Neural progenitor cell (in vitro differentiated cells): ENCODE data around the gene ANO3. TPM values are rescaled to one million over a fixed set of nuclear protein-coding genes. Genes with fewer than 3 reads are reported as not detected.

Experiments
- DNase-seq: peaks from one replicate; pipeline ENCODE4 v3.0.0-alpha.2; 2016; ENCODE audit warnings: low spot score
- H2AFZ ChIP-seq: fragments of 200-600 bp; sonication (generic); replicated peaks from 2 replicates; pipeline ENCODE4 v1.6.1; 2016; ENCODE audit warnings: antibody characterized with exemption
- H3F3A ChIP-seq: fragments of 200-600 bp; sonication (generic); 2 replicates; pipeline ENCODE4 v1.6.1; 2016; ENCODE audit warnings: antibody characterized with exemption, low read depth
- H3K27ac ChIP-seq: fragments of 200-600 bp; sonication (generic); 2 replicates; pipeline ENCODE4 v1.5.1; 2016; ENCODE audit warnings: mild to moderate bottlenecking
- H3K27me3 ChIP-seq: fragments of 200-600 bp; sonication (generic); 2 replicates; pipeline ENCODE4 v1.6.1; 2016; ENCODE audit warnings: mild to moderate bottlenecking, moderate library complexity
- H3K36me3 ChIP-seq: fragments of 200-600 bp; sonication (generic); 2 replicates; pipeline ENCODE4 v1.5.1; 2016
- H3K4me1 ChIP-seq: fragments of 200-600 bp; sonication (generic); 2 replicates; pipeline ENCODE4 v1.6.1; 2016; ENCODE audit warnings: mixed run types
- H3K4me2 ChIP-seq: fragments of 200-600 bp; sonication (generic); 2 replicates; pipeline ENCODE4 v1.6.1; 2016
- H3K4me3 ChIP-seq: fragments of 200-600 bp; sonication (generic); 2 replicates; pipeline ENCODE4 v1.5.1; 2016
- H3K79me2 ChIP-seq: fragments of 200-600 bp; sonication (generic); 2 replicates; pipeline ENCODE4 v1.6.1; 2016; ENCODE audit warnings: low read depth
- H3K9ac ChIP-seq: fragments of 200-600 bp; sonication (generic); 2 replicates; pipeline ENCODE4 v1.6.1; 2016
- H3K9me3 ChIP-seq: fragments of 200-600 bp; sonication (generic); 2 replicates; pipeline ENCODE4 v1.5.1; 2016; ENCODE audit warnings: low read depth
- H4K20me1 ChIP-seq: fragments of 200-600 bp; sonication (generic); 2 replicates; pipeline ENCODE4 v1.6.1; 2016; ENCODE audit warnings: low read depth
- H3K27ac Mint-ChIP-seq: 3 replicates; pipeline ENCODE4 v1.8.0; 2021; ENCODE audit warnings: mixed read lengths
- H3K27me3 Mint-ChIP-seq: 2 replicates; pipeline ENCODE4 v1.8.0; 2022; ENCODE audit warnings: low read depth, mild to moderate bottlenecking, inconsistent platforms, moderate library complexity, mixed read lengths; ENCODE audit not compliant: insufficient read depth
- H3K36me3 Mint-ChIP-seq: 3 replicates; pipeline ENCODE4 v1.8.0; 2021; ENCODE audit warnings: mixed read lengths
- H3K4me1 Mint-ChIP-seq: 3 replicates; pipeline ENCODE4 v1.8.0; 2021; ENCODE audit warnings: mixed read lengths
- H3K4me3 Mint-ChIP-seq: 3 replicates; pipeline ENCODE4 v1.8.0; 2021; ENCODE audit warnings: mild to moderate bottlenecking, moderate library complexity, mixed read lengths
- H3K9me3 Mint-ChIP-seq: 3 replicates; pipeline ENCODE4 v1.8.0; 2020; ENCODE audit warnings: mixed read lengths
- EZH2 ChIP-seq: fragments of 200-600 bp; sonication (generic); IDR thresholded peaks from 2 replicates; pipeline ENCODE4 v1.6.1; 2017; ENCODE audit warnings: antibody characterized with exemption, mild to moderate bottlenecking, moderate library complexity
- EZH2phosphoT487 ChIP-seq: fragments of 200-600 bp; sonication (generic); IDR thresholded peaks from 2 replicates; pipeline ENCODE4 v1.6.1; 2017; ENCODE audit warnings: antibody characterized with exemption
- total RNA-seq: library from RNA; depleted of rRNA; stranded (reverse); fragments of >200 nt; gene quantifications from 2 replicates; pipeline ENCODE4 v1.2.3, GENCODE V29; 2015; ENCODE audit warnings: low replicate concordance
- TF ChIP-seq, protein P1 (sequence below): fragments of 200-600 bp; sonication (generic); IDR thresholded peaks from 2 replicates; pipeline ENCODE4 v1.5.1; 2017; ENCODE audit warnings: antibody characterized with exemption, mild to moderate bottlenecking

ANO3 gene
- total RNA-seq, 1 donor from 2014 or later = 2.5 TPM

DNA sequence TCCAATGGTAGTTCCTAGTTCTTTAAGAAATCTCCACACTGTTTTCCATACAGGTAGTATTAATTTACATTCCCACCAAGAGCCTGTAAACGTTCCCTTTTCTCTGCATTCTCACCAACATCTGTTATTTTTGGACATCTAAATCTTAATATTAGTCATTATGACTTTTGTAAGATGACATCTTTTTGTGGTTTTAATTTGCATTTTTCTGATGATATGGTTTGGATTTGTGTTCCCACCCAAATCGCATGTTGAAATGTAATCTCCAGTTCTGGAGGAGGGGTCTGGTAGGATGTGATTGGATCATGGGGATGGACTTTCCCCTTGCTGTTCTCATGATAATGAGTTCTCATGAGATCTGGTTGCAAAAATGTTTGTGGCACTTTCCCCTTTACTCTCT, 151.2 kb downstream of the ANO3 start:
- H3K27ac ChIP-seq = no peak overlapping the region
- Mint-ChIP-seq H3K4me1 (no peaks in the 10 kb centered on the region), H3K27me3 (no peaks in the 10 kb centered on the region), H3K9me3 (peaks cover 16% of the 10 kb centered on the region), H3K27ac (no peak overlapping the region), H3K36me3 (peaks cover 9% of the 10 kb centered on the region), H3K4me3 (no peak overlapping the region)
- no peaks in the 10 kb centered on the region for H3K9me3 ChIP-seq
- H3K4me1 ChIP-seq = no peaks in the 10 kb centered on the region
- H4K20me1 ChIP-seq = no peaks in the 10 kb centered on the region
- TF ChIP-seq EZH2 = no peak
- no peak for TF ChIP-seq EZH2phosphoT487
- TF ChIP-seq, protein P1, sequence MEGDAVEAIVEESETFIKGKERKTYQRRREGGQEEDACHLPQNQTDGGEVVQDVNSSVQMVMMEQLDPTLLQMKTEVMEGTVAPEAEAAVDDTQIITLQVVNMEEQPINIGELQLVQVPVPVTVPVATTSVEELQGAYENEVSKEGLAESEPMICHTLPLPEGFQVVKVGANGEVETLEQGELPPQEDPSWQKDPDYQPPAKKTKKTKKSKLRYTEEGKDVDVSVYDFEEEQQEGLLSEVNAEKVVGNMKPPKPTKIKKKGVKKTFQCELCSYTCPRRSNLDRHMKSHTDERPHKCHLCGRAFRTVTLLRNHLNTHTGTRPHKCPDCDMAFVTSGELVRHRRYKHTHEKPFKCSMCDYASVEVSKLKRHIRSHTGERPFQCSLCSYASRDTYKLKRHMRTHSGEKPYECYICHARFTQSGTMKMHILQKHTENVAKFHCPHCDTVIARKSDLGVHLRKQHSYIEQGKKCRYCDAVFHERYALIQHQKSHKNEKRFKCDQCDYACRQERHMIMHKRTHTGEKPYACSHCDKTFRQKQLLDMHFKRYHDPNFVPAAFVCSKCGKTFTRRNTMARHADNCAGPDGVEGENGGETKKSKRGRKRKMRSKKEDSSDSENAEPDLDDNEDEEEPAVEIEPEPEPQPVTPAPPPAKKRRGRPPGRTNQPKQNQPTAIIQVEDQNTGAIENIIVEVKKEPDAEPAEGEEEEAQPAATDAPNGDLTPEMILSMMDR = no peak
- no peak overlapping the region for H3K4me2 ChIP-seq
- no peaks in the 10 kb centered on the region for H3K36me3 ChIP-seq
- no peaks in the 10 kb centered on the region for H3F3A ChIP-seq
- H3K27me3 ChIP-seq = no peaks in the 10 kb centered on the region
- no peak for DNase-seq
- no peaks in the 10 kb centered on the region for H3K79me2 ChIP-seq
- H3K9ac ChIP-seq = no peak overlapping the region
- no peak overlapping the region for H2AFZ ChIP-seq
- H3K4me3 ChIP-seq = no peak overlapping the region

DNA sequence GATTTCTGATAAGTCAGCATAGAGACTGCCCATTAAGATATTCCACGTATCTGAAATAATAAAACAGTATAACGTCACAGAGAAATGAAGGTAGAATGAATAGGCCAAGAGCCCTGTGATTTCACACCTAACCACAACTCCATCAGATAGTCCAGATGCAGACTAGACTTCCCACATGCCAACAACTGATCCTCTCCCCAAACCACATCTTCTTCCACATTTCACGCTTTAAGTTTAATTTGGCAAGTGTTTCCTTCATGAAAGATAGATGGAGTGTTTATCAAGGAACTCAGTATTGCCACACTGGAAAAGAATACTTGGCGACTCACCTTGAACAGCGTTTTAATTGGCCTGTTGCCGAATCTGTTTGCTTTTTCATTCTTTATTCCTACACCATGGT, 158.6 kb downstream of the ANO3 start:
- no peak overlapping the region for H3K27ac Mint-ChIP-seq
- Histone ChIP-seq H3K79me2 (no peaks in the 10 kb centered on the region), H3K4me3 (no peak overlapping the region), H3K9me3 (no peaks in the 10 kb centered on the region), H3K4me1 (no peaks in the 10 kb centered on the region), H2AFZ (no peak overlapping the region), H3F3A (no peaks in the 10 kb centered on the region), H4K20me1 (no peaks in the 10 kb centered on the region), H3K4me2 (no peak overlapping the region), H3K27me3 (no peaks in the 10 kb centered on the region), H3K27ac (no peak overlapping the region), H3K9ac (no peak overlapping the region), H3K36me3 (no peaks in the 10 kb centered on the region)
- TF ChIP-seq EZH2 (no peak), EZH2phosphoT487 (no peak)
- TF ChIP-seq, protein P1 = no peak
- no peak for DNase-seq
- H3K9me3 Mint-ChIP-seq = peaks cover 10% of the 10 kb centered on the region
- H3K36me3 Mint-ChIP-seq = peaks cover under 1% of the 10 kb centered on the region
- peaks cover 5% of the 10 kb centered on the region for H3K4me1 Mint-ChIP-seq
- H3K4me3 Mint-ChIP-seq = no peak overlapping the region
- no peaks in the 10 kb centered on the region for H3K27me3 Mint-ChIP-seq

DNA sequence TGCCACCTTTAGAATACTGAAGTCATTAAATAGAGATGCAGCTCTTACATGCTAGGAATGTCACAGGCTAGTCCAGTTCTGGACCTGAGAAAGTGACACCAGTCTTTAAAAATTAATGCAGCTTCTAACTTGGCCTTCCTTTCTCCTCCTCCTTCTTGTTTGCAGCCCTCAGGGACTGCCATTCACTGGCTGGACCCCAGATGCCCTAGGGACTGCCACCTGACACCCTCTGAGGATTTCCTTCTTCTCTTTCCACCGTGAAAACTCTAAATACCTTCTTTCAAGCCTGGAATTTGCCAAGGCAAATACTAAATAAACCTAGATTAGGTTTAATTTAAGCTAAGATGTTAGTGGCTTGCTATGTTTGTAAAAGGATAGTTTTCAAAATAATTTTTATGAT, 161.7 kb downstream of the ANO3 start:
- Mint-ChIP-seq H3K27me3 (no peaks in the 10 kb centered on the region), H3K4me1 (peaks cover 5% of the 10 kb centered on the region), H3K36me3 (no peaks in the 10 kb centered on the region), H3K27ac (no peak overlapping the region), H3K4me3 (no peak overlapping the region), H3K9me3 (peaks cover 4% of the 10 kb centered on the region)
- no peaks in the 10 kb centered on the region for H4K20me1 ChIP-seq
- H3K9ac ChIP-seq = no peak overlapping the region
- no peaks in the 10 kb centered on the region for H3K9me3 ChIP-seq
- no peak for TF ChIP-seq EZH2
- TF ChIP-seq, protein P1 = no peak
- no peak for TF ChIP-seq EZH2phosphoT487
- H3K79me2 ChIP-seq = no peaks in the 10 kb centered on the region
- H3K36me3 ChIP-seq = no peaks in the 10 kb centered on the region
- H3K27me3 ChIP-seq = no peaks in the 10 kb centered on the region
- H2AFZ ChIP-seq = no peak overlapping the region
- no peaks in the 10 kb centered on the region for H3F3A ChIP-seq
- H3K4me3 ChIP-seq = no peak overlapping the region
- DNase-seq = peak; percentile 34
- H3K4me1 ChIP-seq = no peaks in the 10 kb centered on the region
- H3K4me2 ChIP-seq = no peak overlapping the region
- no peak overlapping the region for H3K27ac ChIP-seq
